ENCODE measurements around the gene HIP1.
"Not testable (repeated sequence)": the region's sequence is repeated elsewhere in the genome, so short reads cannot be mapped to it uniquely, and the experiment has no call there.

DNA sequence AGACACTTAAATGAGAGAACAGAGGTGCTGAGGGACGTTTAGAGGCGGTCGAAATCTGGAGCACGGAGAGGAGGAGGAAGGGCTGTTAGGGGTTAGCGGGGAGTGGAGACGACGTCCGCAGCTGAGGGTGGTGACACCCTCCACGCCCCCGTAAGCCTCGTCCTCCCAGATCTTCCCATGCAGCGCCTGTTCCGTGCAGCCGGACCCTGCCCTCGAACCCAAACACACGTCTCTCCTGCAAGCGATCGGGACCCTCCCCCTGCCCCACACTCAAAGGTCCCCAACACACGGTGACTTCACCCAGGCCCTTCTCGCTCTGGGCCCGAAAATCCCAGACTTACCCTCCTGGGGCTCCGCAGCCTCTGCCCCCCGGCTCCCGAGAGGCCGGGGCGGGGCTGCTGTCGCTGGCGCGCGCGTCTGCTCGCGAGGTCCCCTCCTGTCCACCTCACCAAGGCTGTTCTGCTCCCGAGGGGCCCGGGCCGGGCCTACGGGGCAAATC is 211.5 kb downstream of the HIP1 start:
- TF ChIP-seq, protein P1, sequence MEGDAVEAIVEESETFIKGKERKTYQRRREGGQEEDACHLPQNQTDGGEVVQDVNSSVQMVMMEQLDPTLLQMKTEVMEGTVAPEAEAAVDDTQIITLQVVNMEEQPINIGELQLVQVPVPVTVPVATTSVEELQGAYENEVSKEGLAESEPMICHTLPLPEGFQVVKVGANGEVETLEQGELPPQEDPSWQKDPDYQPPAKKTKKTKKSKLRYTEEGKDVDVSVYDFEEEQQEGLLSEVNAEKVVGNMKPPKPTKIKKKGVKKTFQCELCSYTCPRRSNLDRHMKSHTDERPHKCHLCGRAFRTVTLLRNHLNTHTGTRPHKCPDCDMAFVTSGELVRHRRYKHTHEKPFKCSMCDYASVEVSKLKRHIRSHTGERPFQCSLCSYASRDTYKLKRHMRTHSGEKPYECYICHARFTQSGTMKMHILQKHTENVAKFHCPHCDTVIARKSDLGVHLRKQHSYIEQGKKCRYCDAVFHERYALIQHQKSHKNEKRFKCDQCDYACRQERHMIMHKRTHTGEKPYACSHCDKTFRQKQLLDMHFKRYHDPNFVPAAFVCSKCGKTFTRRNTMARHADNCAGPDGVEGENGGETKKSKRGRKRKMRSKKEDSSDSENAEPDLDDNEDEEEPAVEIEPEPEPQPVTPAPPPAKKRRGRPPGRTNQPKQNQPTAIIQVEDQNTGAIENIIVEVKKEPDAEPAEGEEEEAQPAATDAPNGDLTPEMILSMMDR (IDR thresholded peaks at IDR 0.05; ENCODE audit: low read length) = not testable (repeated sequence)
- not testable (repeated sequence) for TF ChIP-seq EZH2 (IDR thresholded peaks at IDR 0.05; ENCODE audit: borderline replicate concordance, low read length)
